ENCODE data around the gene ARHGAP1.

ARHGAP1 gene

GRCh38 chr11:46692450-46692849 is 8.0 kb downstream of the ARHGAP1 start:
- DNase-seq: no peak

GRCh38 chr11:46690702-46691101 is 9.7 kb downstream of the ARHGAP1 start:
- DNase-seq: no peak

GRCh38 chr11:46686886-46687795 is 13.3 kb downstream of the ARHGAP1 start:
- DNase-seq: peak; percentile 21 to 59

- no peak for DNase-seq
These were observed 16.1 kb downstream of the ARHGAP1 start for GRCh38 chr11:46684367-46684766.

- no peak for DNase-seq
These were observed 17.4 kb downstream of the ARHGAP1 start for GRCh38 chr11:46682773-46683752.

- DNase-seq: no peak
These were observed 18.6 kb downstream of the ARHGAP1 start for GRCh38 chr11:46681814-46682213.

- no peak for DNase-seq
These were observed 19.6 kb downstream of the ARHGAP1 start for GRCh38 chr11:46680815-46681214.

- no peak for DNase-seq
These were observed 20.2 kb downstream of the ARHGAP1 start for GRCh38 chr11:46680164-46680760.

GRCh38 chr11:46679241-46680163 is 20.9 kb downstream of the ARHGAP1 start:
- no peak for DNase-seq

GRCh38 chr11:46678741-46679130 is 21.7 kb downstream of the ARHGAP1 start:
- no peak for DNase-seq

- no peak for DNase-seq
These were observed 22.3 kb downstream of the ARHGAP1 start for GRCh38 chr11:46677991-46678740.

GRCh38 chr11:46677169-46677568 is 23.2 kb downstream of the ARHGAP1 start:
- DNase-seq: no peak

- no peak for DNase-seq
These were observed 23.8 kb downstream of the ARHGAP1 start for GRCh38 chr11:46676436-46677158.

- no peak for DNase-seq
These were observed 24.5 kb downstream of the ARHGAP1 start for GRCh38 chr11:46675949-46676348.

GRCh38 chr11:46675288-46675851 is 25.0 kb downstream of the ARHGAP1 start:
- peak in 1 of 2 experiments; percentile 22 for DNase-seq

- no peak for DNase-seq
These were observed 25.7 kb downstream of the ARHGAP1 start for GRCh38 chr11:46674463-46675287.

GRCh38 chr11:46673713-46674462 is 26.5 kb downstream of the ARHGAP1 start:
- DNase-seq: no peak

GRCh38 chr11:46672381-46672839 is 28.0 kb downstream of the ARHGAP1 start:
- no peak for DNase-seq
